Neural progenitor cell (in vitro differentiated cells): ENCODE data around the gene ATG13.

Experiments
- EZH2 ChIP-seq: fragments of 200-600 bp; sonication (generic); IDR thresholded peaks from 2 replicates; pipeline ENCODE4 v1.6.1; 2017; ENCODE audit warnings: antibody characterized with exemption, mild to moderate bottlenecking, moderate library complexity
- EZH2phosphoT487 ChIP-seq: fragments of 200-600 bp; sonication (generic); IDR thresholded peaks from 2 replicates; pipeline ENCODE4 v1.6.1; 2017; ENCODE audit warnings: antibody characterized with exemption
- TF ChIP-seq, protein P1 (sequence below): fragments of 200-600 bp; sonication (generic); IDR thresholded peaks from 2 replicates; pipeline ENCODE4 v1.5.1; 2017; ENCODE audit warnings: antibody characterized with exemption, mild to moderate bottlenecking

DNA sequence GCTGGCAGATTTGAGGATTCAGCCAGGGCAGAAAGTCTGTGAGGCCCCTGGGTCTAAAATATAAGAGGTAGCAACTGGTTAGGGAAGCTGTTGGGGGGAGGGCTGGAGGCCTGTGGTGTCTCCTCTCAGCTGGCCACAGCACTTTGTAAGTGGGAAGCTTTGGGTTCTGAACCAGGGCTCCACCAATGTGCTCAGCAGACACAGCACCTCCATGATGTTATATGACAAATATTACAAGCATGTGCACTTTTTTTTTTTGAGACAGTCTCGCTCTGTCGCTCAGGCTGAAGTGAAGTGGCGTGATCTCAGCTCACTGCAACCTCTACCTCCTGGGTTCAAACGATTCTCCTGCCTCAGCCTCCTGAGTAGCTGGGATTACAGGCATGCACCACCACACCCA, 75.1 kb downstream of the ATG13 start:
- TF ChIP-seq, protein P1, sequence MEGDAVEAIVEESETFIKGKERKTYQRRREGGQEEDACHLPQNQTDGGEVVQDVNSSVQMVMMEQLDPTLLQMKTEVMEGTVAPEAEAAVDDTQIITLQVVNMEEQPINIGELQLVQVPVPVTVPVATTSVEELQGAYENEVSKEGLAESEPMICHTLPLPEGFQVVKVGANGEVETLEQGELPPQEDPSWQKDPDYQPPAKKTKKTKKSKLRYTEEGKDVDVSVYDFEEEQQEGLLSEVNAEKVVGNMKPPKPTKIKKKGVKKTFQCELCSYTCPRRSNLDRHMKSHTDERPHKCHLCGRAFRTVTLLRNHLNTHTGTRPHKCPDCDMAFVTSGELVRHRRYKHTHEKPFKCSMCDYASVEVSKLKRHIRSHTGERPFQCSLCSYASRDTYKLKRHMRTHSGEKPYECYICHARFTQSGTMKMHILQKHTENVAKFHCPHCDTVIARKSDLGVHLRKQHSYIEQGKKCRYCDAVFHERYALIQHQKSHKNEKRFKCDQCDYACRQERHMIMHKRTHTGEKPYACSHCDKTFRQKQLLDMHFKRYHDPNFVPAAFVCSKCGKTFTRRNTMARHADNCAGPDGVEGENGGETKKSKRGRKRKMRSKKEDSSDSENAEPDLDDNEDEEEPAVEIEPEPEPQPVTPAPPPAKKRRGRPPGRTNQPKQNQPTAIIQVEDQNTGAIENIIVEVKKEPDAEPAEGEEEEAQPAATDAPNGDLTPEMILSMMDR = no peak
- TF ChIP-seq EZH2 (no peak), EZH2phosphoT487 (no peak)
